Effector memory CD8-positive, alpha-beta T cell (primary cell): Measurements from ENCODE around the gene NRARP.

ENCODE experiments used
- ATAC-seq: fragments of 150-1000 bp; cut with Tn5 transposase; replicated peaks from 2 replicates; pipeline ENCODE4 v1.10.0; 2021; ENCODE audit warnings: mild to moderate bottlenecking, moderate library complexity
- DNase-seq, 3 experiments: peaks; one replicate each; pipeline ENCODE4 v3.0.0; 2021
- H3K27ac Mint-ChIP-seq, 2 donors: one replicate each; pipeline ENCODE4 v1.8.0; 2022; ENCODE audit warnings: mild to moderate bottlenecking in 2 of 2, mixed read lengths in 2 of 2, moderate library complexity in 2 of 2
- H3K27me3 Mint-ChIP-seq, 2 donors: one replicate each; pipeline ENCODE4 v1.8.0; 2022; ENCODE audit warnings: mixed read lengths in 2 of 2
- H3K36me3 Mint-ChIP-seq: one replicate; pipeline ENCODE4 v1.8.0; 2022; ENCODE audit warnings: mild to moderate bottlenecking, moderate library complexity, mixed read lengths; ENCODE audit not compliant: insufficient read depth
- H3K4me1 Mint-ChIP-seq, 2 donors: one replicate each; pipeline ENCODE4 v1.8.0; 2022; ENCODE audit warnings: low read depth in 2 of 2, mixed read lengths in 2 of 2
- H3K4me3 Mint-ChIP-seq, 2 donors: one replicate each; pipeline ENCODE4 v1.8.0; 2022; ENCODE audit warnings: mild to moderate bottlenecking in 2 of 2, mixed read lengths in 2 of 2, moderate library complexity in 2 of 2
- H3K9me3 Mint-ChIP-seq, 2 donors: one replicate each; pipeline ENCODE4 v1.8.0; 2022; ENCODE audit warnings: mixed read lengths in 2 of 2

The NRARP gene

DNA sequence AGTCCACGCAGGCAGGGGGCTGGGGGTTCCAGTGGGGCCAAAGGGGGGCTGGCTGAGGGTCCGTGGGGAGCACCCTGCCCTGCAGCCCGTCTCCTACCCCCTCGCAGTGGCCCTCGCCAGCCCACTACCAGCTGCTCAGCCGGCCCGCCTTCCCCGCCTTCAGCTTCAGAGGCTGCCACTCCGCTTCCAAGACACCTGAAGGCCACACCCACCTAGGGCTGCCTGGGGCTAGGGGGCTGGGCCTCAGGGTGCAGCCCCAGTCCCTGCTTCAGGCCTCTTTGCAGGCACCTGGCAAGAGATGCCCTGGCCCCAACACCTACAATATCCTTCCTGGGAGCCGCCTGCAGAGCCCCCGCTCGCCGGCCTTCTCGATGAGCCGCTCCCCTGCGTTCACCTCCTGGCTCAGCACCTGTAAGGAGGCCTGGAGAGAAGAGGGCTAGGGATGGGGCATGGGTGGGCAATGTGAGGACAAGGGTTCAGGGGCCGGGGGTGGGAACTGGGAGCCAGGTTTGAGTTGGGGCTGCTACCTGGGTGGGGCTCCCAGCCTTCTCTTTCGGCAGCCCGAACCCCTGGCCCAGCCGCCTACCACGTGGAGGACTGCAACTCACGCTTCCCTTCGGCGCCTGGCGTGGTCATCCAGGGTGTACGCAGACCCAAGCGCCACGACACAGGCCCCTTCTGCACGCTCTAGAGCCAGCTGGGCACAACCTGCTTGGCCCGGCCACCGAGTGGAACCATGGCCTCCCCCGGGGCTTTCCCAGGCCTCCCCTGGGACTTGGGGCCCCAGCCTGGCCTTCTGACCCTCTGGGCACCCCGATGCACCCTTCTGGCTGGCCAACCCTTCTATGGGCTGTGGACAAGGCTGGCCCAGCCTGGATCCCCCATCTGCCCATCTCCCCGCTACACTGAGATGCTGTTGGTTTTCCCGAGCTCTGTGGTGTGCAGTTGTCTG, 49.2 kb downstream of the NRARP start:
- Mint-ChIP-seq H3K9me3 (no peaks in the 10 kb centered on the region), H3K27me3 (no peaks in the 10 kb centered on the region), H3K4me1 (peaks cover 5 to 11% of the 10 kb centered on the region in 2 donors), H3K36me3 (peaks cover 20% of the 10 kb centered on the region), H3K27ac (no peak overlapping the region), H3K4me3 (peak overlapping the region in 1 of 2 donors; percentile 91)
- DNase-seq (no peak), ATAC-seq (no peak)

DNA sequence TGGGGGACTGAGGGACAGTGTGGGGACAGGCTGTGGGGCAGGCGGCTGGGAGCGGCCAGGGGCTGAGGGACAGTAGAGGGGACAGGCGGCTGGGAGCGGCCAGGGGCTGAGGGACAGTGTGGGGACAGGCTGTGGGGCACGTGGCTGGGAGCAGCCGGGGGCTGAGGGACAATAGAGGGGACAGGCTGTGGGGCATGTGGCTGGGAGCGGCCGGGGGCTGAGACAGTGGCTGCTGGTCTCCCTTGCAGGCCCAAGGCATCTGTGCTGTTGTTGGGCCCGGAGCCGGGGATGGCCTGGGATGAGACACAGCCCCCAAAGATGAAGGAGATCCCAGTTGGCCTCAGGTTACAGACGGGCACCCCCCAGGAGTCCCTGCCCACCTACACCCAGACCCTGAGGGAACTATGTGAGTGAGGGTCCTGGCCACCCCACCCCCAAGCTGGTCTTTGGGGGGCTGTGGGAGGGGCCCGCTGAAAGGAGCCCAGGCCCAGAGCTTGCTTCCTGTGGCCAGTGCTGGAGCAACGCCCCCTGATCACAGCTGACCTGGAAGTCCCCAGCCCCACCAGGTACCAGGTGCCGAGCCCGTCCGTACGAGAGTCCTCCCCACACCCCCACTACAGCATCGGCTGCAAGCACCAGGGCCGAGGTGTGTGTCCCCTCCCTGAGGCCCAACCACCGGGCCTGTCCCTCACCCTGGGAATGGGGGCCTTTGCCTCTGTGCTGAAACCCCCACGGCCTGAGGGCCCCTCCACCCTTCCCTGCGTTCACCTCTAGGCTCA, 50.4 kb downstream of the NRARP start:
- ATAC-seq, result no peak
- H3K27ac Mint-ChIP-seq, result no peak overlapping the region
- no peaks in the 10 kb centered on the region for H3K9me3 Mint-ChIP-seq
- no peak for DNase-seq
- H3K27me3 Mint-ChIP-seq, result no peaks in the 10 kb centered on the region
- no peak overlapping the region for H3K4me3 Mint-ChIP-seq
- H3K36me3 Mint-ChIP-seq, result peaks cover 15% of the 10 kb centered on the region
- H3K4me1 Mint-ChIP-seq, result peaks cover 5 to 11% of the 10 kb centered on the region in 2 donors

DNA sequence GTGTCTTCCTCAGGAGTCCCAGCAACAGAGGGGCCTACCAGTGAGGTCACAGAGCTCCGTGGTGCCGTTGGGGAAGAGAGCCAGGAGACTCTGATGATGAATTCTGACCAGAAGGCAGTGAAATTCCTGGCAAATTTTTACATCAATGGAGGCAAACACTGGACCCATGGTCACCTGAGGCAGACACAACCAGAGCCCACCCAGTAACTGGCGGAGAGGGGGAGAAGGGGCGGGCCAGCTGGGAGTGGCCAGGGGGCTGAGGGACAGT, 50.9 kb downstream of the NRARP start, which contains the start of gene STPG3:
Gene STPG3 (plus strand): TSS at position 93 of the 268 bp plus-strand sequence. CDS start 1 bp downstream, at position 94.
- H3K4me3 Mint-ChIP-seq, result no peak within 1 kb of the TSS
- H3K9me3 Mint-ChIP-seq, result no peaks in the 10 kb centered on the region
- peaks cover 10% of the 10 kb centered on the region for H3K36me3 Mint-ChIP-seq
- H3K27me3 Mint-ChIP-seq, result no peaks in the 10 kb centered on the region
- ATAC-seq (no peak), DNase-seq (no peak)
- H3K4me1 Mint-ChIP-seq, result peaks cover 5 to 7% of the 10 kb centered on the region in 2 donors
- H3K27ac Mint-ChIP-seq, result no peak within 1 kb of the TSS

DNA sequence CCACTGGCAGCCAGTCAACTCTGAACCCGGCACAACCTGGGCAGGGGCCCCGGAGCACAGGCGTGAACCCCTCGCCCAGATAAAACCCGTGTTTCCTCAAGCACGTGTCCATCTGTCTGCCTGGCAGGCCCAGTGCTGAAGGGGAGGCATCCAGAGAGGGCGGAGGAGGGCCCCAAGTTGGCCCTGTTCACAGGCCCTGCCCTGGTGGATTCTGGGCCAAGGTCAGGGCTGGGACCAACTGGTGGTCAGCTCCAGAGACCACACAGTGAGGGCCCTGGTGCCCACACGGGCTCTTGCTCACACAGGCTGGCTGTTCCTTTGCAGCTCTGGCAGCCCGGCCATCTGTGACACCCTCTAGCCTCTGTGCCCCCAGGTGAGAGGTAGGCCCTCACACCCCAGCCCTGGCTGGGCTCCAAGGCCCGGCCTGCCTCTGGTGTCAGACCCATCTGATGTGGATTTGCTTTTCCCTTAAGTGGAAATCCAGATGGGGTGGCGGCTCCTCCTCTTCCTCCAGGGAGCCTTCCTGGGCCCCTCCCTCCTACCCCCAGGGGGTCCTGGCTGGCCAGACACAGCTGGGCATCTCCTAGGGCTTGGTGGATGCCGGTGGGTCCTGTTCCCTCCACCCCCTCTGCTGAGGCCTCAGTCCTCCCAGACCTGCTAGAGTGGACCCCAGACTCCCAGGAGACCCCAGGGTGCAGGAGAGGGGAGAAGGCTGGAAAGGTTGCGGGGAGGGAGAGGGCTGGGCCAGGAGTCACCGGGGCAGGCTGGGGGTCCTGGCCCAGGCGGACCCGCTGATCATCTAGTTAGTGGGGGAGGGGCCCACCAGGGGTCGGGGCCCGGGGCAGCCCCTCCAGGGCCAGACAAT, 51.5 kb downstream of the NRARP start:
- Mint-ChIP-seq H3K27me3 (no peaks in the 10 kb centered on the region), H3K9me3 (no peaks in the 10 kb centered on the region), H3K4me1 (peaks cover 5 to 7% of the 10 kb centered on the region in 2 donors), H3K36me3 (peaks cover 4% of the 10 kb centered on the region), H3K27ac (no peak overlapping the region), H3K4me3 (no peak overlapping the region)
- ATAC-seq (no peak), DNase-seq (no peak)
